GM21515 (cell line): Measurements from ENCODE around the gene POU2F3.

Experiments used
- ATAC-seq: cut with Tn5 transposase; IDR thresholded peaks from one replicate; pipeline ENCODE4 v1.9.1; 2021; ENCODE audit not compliant: unreplicated experiment

The POU2F3 gene

DNA sequence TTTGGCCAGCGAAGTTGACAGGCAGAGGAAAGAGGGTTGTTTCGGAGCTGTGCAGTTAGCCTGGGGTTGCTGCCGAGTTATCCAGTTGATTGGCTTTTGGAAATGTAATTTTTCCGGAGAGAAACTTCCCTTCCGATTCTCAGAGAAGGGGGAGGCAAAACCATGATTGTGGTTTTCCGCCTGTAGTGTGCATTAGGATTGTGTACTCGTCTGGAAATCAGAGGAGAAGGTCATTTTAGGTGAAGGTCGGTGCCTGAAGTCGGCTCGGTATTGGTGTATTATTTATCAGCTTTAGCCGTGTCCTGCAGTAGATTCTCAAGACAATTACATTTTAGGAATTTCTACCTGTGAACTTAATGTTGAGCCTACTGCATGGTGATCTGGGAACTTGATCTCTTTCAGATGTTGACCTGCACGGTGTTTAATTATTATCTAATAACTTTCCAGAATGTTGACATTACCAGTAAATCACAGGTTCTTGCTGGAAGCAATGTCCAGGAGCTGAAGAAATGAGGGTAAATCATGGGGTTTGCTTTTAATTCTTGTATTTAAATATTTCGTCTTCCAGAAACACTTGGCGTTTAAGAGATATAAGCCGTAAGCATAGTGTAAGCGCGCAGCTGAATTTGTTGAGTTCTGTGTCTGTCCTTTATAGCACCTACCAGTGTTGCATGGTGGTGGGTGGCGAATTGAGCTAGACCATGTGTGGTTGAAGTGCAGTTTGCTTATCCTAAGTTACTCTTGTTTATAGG is 97.6 kb downstream of the POU2F3 start:
- no peak for ATAC-seq

GRCh38 chr11:120338107-120338933 is 98.4 kb downstream of the POU2F3 start:
- ATAC-seq = no peak

DNA sequence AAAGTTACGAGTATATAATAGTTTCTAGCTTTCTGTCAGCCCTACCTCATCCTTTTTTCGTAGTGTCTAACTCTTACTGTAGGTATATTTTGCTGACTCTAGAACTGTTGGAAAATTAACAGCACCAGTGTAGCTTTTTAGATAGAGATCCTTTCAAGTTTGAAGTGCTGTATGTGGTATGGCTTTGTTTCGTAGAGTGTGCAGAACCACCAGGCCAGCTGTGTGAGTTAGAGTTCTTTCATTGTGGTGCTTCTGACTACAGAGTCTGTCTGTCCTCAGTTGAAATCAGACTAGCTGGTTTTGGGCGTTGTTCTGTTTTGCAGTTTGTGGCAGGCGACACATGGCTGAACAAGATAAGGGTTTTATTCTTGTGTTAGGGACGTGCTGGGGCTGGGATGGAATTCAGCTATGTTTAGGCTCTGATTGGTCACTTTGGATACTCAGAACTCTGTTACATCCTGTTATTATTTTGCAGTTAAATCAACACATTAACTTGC is 99.5 kb downstream of the POU2F3 start:
- no peak for ATAC-seq

DNA sequence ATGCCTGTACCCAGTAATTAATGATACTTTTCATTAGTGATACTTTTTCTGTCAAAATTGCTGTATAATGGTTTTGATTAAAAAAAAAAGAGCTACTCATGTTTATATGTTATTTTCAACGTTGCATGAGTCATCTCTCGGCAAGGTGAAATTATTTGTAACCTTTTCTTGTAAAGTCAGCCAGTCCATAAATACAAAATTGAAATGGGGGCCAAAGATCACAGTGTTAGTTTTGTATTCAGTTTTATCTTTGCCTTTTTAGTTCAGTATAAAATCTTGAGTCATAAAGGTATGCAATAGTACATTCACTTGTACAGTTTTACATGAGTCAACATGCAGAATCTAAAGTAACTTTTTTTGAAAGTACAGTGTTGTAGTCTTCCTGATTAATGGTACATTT is 100.6 kb downstream of the POU2F3 start:
- ATAC-seq = no peak

DNA sequence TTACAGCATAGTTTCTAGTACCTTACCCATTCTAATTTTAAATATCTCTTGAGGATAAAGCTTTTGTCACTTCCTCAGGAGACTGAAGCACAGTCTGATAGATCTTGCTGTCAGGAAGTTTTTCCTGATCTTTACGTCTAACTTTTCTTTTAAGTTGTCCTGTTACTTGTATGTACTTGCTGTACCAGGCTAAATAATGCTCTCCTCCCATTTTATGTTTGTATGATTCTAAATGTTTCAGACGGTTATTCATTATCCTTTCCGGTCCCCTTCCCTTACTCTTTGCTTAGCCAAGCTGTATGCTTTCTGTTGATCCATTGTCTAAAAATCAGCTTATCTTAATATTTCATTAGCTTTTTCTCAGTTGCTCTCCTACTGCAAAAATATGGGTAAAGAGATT is 102.3 kb downstream of the POU2F3 start:
- no peak for ATAC-seq

DNA sequence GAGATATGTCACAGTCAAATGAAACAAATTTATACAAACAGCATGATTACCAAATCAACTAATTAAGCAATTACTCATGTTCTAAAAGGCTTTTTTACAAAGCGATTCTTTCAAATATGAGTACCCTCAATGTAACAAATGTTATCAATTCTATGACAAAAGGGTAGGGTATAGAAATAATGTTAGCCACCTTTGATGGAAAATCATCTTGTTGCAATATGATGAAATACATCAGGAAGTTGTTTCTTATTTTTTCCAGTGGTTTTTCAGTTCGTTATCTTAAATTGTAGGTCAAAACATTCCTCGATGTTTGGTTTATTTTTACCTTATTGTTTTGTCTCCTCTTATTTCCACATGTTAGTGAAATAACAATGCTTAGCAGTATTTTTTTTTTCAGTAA is 102.7 kb downstream of the POU2F3 start:
- no peak for ATAC-seq

DNA sequence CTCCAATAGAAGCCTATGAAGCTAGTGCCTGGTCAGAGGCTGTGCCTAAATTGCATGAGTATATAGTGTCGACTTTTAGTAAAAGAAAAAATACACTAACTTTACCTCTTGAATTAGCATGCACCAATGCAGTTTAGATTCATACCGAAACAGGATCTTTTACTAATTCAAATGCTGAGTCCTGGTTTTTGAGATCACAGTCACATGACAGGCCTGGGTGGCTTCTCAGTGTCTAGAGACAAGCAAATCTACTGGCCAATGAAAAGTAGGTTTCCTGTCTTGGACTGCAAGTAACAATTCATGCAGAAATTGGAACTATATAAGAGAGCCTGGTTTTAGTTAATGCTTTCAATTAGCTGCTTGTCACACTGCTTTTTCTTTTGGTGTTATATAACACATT is 103.5 kb downstream of the POU2F3 start:
- peak; percentile 50 for ATAC-seq

- peak; percentile 74 for ATAC-seq
Observed at GRCh38 chr11:120344302-120345004, 104.5 kb downstream of the POU2F3 start.

GRCh38 chr11:120346233-120346632 is 106.3 kb downstream of the POU2F3 start:
- ATAC-seq = no peak

GRCh38 chr11:120350637-120351036 is 110.7 kb downstream of the POU2F3 start:
- no peak for ATAC-seq

DNA sequence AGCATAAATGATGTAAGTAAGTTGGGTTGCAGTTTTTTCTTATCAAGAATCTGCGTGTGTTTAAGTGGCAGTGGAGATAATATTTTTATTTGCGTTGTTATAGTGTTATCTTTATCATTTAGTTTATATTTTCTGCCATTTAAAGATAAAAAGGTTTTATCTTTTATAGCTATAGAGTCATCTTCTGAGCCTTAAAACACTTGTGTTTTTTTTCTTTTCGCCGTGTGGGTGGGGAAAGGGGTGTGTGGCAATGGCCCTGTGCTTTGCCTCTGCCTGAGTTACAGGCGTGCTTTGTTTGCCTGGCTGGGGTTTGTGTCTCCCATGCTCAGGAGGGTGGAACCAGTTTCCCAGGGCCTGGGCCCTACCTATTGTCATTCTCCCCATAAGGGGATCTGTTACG is 112.5 kb downstream of the POU2F3 start:
- ATAC-seq = no peak

GRCh38 chr11:120354068-120354467 is 114.1 kb downstream of the POU2F3 start:
- no peak for ATAC-seq

- ATAC-seq = no peak
Observed at GRCh38 chr11:120354779-120355178, 114.8 kb downstream of the POU2F3 start.

GRCh38 chr11:120357620-120358019 is 117.7 kb downstream of the POU2F3 start:
- ATAC-seq = no peak

- no peak for ATAC-seq
Observed at GRCh38 chr11:120358729-120359128, 118.8 kb downstream of the POU2F3 start.

GRCh38 chr11:120363436-120363835 is 123.5 kb downstream of the POU2F3 start:
- no peak for ATAC-seq

- ATAC-seq = no peak
Observed at GRCh38 chr11:120365512-120365911, 125.6 kb downstream of the POU2F3 start.
